ENCODE data around the gene OR6K2.
"Not testable (repeated sequence)": the region's sequence is repeated elsewhere in the genome, so short reads cannot be mapped to it uniquely, and the experiment has no call there.

Gene OR6K2

DNA sequence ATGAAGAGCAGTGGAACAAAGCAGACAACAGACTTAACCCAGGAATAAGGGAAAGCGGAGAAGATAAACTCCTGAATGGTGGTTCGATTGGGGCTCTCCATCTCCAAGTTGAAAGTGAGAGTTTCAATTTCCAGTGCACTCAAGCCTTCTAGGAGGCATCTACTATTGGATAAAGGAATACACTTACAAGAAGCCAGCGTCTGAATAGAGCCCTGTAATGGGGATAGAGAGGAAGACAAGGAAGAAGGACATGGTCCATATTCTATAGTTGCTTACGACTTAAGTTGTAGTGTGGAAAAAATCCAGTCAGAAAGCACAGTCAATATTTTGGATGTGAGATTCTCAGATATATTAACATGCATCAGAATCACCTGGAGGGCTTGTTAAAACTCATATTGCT is at the start of gene OR6K2:
Gene OR6K2 (minus strand): TSS at position 101 of the 400 bp plus-strand sequence. CDS start 0 bp downstream, at position 101.
- DNase-seq, result no peak

DNA sequence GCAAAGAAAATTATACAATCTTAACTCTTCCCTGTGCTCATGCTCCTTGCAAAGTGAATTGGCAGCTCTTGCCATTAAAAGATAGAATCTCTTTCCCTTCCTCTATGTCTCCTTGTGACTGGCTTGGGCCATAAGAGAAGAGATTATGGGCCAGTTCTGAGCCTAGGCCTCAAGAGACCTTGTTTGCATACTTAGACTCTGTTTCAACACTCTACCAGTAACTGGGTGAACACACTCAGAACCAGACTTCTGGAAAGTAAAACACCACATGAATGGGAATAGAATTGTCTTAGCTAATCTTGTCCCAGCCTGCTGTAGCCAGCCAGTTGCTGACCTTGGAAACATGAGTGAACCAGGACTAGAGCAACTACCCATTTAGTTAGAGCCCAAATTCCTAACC is 35.4 kb upstream of the OR6K2 start:
- DNase-seq, result no peak

- DNase-seq, result no peak
Observed at GRCh38 chr1:158732524-158732923, 32.1 kb upstream of the OR6K2 start.

- DNase-seq, result no peak
Observed at GRCh38 chr1:158731707-158732106, 31.3 kb upstream of the OR6K2 start.

GRCh38 chr1:158730453-158730852 is 30.0 kb upstream of the OR6K2 start:
- DNase-seq, result no peak

- DNase-seq, result no peak
Observed at GRCh38 chr1:158728510-158729225, 28.2 kb upstream of the OR6K2 start.

DNA sequence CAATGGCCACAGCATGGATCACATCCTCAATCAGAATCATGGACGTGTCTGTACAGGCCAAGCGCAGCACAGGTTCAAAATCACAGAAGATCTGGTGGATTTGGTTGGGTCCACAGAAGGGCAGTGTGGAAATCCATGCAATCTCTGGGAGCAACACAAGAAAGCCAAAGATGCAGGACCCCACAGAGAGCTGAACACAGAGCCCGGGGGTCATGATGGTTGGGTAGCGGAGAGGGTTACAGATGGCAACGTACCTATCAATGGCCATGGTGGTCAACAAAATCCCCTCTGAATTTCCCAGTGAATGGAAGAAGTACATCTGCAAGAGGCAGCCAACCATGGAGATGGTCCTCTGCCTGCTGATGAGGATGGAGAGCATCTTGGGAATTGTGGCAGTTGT is 24.0 kb upstream of the OR6K2 start:
- no peak for DNase-seq

GRCh38 chr1:158720620-158721019 is 20.2 kb upstream of the OR6K2 start, which contains the start of gene OR6K3:
Gene OR6K3 (minus strand): TSS chr1:158720720. CDS start chr1:158718115, 2,605 bp downstream.
- no peak for DNase-seq

DNA sequence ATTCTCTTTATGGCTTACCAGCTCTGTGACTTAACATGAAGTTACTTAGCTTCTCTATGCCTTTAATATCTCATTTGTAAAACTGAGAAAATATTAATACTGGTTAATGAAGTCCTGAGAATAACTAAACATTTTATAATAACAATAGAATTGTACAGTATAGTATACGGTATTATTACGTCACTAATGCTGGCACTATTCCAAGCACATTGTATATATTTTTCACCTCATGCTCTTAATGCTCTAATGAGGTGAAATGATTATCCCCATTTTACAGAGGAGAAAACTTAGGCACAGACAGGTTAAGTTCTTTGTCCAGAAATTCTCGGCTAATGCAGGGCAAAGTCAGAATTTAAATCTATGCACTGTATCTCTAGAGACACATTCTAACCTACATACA is 19.2 kb upstream of the OR6K2 start:
- DNase-seq, result no peak

DNA sequence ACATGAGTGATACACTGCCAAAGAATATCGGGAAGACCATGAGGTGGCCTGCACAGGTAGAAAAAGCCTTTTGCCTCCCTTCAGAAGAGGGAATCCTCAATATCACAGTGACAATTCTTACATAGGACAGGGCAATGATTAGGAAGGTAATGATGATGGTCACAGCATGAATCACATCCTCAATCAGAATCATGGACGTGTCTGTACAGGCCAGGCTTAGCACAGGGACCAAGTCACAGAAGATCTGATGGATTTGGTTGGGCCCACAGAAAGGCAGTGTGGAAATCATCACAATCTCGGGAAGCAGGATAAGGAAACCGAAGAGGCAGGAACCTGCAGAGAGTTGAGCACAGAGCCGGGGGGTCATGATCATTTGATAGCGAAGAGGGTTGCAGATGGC is 16.9 kb upstream of the OR6K2 start:
- no peak for DNase-seq

DNA sequence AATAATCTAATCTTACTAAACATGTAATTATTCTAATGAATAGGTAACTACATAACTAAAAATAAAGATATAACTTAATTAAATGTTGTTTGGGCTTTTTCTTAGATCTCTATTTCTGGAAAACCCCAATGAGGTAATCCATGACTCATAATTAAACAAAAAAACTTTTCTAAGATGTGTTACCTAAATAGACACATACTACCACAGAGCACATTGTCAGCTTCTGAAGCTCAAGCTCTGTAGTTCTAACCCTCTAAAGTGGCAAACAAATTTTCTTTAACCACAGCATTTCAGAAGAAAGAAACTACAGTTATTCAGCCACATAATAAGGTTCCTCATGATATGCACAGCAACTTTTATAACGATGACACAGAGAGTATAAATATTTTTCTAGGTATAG is 15.9 kb upstream of the OR6K2 start:
- DNase-seq, result no peak

GRCh38 chr1:158714754-158715153 is 14.3 kb upstream of the OR6K2 start:
- no peak for DNase-seq

- no peak for DNase-seq
Observed at GRCh38 chr1:158711098-158711497, 10.6 kb upstream of the OR6K2 start.

DNA sequence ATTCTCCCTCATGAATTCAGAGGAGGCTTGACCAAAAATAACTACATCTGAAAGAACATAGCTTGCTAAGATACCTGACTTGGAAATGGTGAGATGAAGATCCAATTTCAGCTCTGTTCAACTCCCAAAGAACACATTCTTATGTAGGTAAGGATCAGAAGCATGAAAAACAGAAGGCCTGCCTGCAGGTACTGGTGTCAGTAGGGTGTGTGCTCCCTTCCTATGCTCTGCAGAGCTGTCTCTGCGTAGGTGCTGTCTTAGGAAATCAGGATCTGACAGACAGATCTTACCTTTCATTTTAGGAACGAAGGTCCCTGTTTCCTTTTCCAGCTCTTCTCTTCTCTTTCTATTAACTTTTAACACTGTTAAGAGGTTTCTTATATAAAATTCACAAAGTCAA is 5.6 kb upstream of the OR6K2 start:
- DNase-seq, result no peak

DNA sequence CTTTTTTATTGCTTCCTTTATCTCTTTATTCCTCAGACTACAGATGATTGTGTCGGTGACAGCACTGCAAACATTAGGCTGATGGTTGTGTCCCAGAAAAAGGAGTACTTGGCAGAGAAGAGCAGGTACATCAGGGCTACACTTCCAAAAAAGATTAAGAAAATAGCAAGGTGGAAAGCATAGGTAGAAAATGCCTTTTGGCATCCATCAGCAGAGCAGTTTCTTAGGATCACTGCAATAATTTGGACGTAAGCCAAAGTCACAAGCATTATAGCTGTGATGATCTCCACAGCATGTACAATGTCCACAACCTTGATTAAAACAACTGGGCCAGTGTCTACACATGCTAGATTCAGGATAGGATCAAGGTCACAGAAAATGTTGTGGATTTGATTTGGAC is 5.9 kb downstream of the OR6K2 start:
- DNase-seq, result no peak

DNA sequence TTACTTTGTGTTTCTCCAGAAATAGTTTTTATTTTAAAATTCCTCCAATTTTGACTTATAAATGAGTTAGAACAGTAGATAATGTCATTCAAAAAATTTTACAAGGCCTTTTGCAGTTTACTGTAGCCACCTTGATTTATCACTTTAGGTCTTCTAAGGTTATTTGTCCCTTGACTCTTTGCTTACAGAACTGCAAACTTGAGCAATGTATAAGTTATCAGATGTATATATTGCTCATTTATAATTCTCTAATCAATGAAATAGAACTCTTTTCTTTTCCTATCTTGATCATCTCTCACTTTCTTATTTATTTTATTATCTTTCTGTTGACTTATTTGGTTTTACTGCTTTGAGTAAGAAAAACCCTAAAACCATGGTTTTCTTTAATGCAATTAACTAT is 8.1 kb downstream of the OR6K2 start:
- no peak for DNase-seq

- DNase-seq, result no peak
Observed at GRCh38 chr1:158691907-158692306, 8.5 kb downstream of the OR6K2 start.

- DNase-seq, result not testable (repeated sequence)
Observed at GRCh38 chr1:158691149-158691548, 9.3 kb downstream of the OR6K2 start.

GRCh38 chr1:158689875-158690274 is 10.6 kb downstream of the OR6K2 start:
- DNase-seq, result no peak

DNA sequence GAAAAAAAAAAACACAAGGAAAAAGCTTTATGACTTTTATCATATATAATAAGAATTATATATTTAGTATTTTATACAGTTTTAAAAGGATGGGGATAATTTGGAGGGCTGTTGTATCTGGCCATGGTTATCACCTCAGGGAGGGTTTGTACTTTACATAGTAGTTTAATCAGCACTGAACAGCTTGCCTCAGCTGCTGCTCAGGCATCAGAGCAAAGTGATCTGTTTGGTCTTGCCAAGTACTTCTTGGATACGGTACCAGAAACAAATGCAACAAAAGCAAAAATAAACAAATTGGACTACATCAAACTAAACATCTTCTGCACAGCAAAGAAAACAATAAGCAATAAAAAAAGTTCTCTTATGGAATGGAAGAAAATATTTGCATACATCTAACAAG is 11.3 kb downstream of the OR6K2 start:
- no peak for DNase-seq

DNA sequence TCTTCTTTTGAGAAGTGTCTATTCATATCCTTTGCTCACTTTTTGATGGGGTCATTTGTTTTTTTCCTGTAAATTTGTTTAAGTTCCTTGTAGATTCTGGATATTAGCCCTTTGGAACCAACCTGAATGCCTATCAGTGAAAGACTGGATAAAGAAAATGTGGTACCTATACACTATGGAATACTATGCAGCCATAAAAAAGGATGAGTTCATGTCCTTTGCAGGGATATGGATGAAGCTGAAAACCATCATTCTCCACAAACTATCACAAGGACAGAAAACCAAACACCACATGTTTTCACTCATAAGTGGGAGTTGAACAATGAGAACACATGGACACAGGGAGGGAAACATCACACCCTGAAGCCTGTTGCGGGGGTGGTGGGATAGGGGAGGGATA is 12.1 kb downstream of the OR6K2 start:
- not testable (repeated sequence) for DNase-seq

DNA sequence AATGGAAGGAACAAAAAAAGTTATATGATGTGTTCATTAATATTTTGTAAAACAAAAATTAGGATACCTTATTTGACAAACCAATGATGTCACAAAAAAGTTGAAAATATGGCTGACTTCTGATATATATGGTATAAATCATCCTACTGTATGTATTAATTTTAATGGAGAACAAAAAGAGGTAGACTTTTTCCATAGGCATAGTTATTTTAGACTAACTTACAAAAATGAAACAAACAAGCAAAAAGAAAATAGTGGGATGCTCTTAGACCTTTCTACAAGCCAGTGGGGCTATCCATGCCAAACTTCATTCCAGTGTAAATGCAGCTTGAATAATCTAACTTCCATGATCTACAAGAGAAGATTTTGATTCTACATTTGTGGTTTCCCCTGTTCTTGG is 13.4 kb downstream of the OR6K2 start:
- DNase-seq, result no peak

DNA sequence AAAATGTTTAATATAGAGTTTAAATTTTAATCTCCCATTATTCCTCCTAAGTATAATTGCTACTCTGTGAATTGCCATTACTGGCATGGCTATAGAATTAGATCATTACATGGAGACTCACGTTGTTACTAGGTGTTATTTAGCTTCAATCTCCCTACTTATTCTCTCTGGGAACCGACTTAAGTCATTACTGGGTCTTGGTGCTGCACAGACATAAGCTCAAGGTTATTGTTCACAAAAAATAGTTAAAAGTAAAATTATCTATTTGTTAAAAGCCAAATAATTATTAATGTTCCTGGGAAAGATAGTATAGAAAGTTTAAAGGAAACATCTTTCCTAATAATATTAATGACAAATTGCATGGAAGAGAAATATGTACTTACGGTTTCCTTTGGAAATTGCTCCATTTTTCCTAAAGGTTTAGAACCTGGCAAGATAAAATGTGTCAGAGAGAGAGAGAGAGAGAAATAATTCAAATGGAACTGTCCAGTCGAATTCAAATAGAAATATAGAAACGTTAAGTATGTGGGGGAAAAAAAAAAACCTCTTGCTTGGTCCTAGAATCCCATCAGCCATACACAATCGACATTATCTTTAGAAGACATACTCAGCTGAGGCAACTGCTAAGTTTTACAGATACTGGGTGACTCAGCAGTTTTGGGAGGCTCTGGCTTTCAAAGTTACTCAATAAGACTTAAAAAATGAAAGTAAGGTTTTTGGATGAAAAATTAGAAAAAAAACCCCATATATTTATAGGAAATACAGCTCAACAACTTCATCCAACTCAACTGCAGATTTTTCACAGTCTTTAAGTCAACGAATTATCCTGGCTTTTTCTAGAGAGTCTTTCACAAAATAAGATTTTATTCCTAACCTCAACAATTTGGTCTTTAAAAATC is 14.1 kb downstream of the OR6K2 start, which contains the start of gene SPTA1:
Gene SPTA1 (minus strand): TSS at position 605 of the 899 bp plus-strand sequence. CDS start 198 bp downstream, at position 407.
- no peak for DNase-seq

DNA sequence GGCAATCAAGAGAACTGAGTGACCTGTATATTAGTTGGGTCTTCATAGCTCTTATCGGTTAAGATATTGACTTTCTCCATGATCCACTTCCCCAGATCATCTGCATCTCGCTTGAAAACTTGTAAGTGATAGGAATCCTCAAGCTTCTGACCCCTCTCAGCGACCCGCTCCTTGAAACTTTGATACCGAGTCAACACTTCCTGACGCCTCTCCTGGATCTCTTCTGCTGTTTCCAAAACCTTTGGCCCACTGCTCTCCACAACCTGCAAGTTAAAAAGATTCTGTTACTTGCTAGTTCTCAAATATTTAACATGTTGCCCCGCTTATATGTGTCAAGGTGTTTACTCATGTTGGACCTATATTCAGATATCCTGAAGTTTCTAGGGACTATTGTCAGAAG is 15.4 kb downstream of the OR6K2 start:
- DNase-seq, result no peak
